Right atrium auricular region (tissue), 2 donors: ENCODE measurements around the gene PALLD. TPM values are rescaled to one million over a fixed set of nuclear protein-coding genes. Genes with fewer than 3 reads are reported as not detected.

Experiments used
- DNase-seq: peaks from one replicate; pipeline ENCODE4 v3.0.0-alpha.2; 2019; ENCODE audit warnings: low spot score
- H3K27ac ChIP-seq, 2 donors: fragments of 200-600 bp; sonication (generic); 1 replicate in 1 of 2; 2 replicates in 1 of 2; pipeline ENCODE4 v1.5.1; 2016 to 2019
- H3K27me3 ChIP-seq, 2 donors: fragments of 200-600 bp; sonication (generic); one replicate each; pipeline versions ENCODE4 v1.5.1 to v1.6.0; 2017 to 2019
- H3K36me3 ChIP-seq: fragments of 200-600 bp; sonication (generic); one replicate; pipeline ENCODE4 v1.5.1; 2016
- H3K4me1 ChIP-seq, 2 donors: fragments of 200-600 bp; sonication (generic); one replicate each; pipeline versions ENCODE4 v1.5.1 to v1.6.0; 2017 to 2019
- H3K4me3 ChIP-seq, 2 donors: fragments of 200-600 bp; sonication (generic); 1 replicate in 1 of 2; 2 replicates in 1 of 2; pipeline ENCODE4 v1.5.1; 2017 to 2019; ENCODE audit warnings: mild to moderate bottlenecking in 1 of 2, moderate library complexity in 1 of 2
- H3K9me3 ChIP-seq, 2 donors: fragments of 200-600 bp; sonication (generic); one replicate each; pipeline ENCODE4 v1.5.1; 2019
- CTCF ChIP-seq, 2 donors: fragments of 200-600 bp; sonication (generic); IDR thresholded peaks; one replicate each; pipeline ENCODE4 v1.5.1; 2019; ENCODE audit warnings: antibody characterized with exemption in 2 of 2
- total RNA-seq, 2 donors: library from RNA; depleted of rRNA; stranded (reverse); fragments of >200 nt; gene quantifications; one replicate each; pipeline ENCODE4 v1.1.0, GENCODE V29; 2016

The PALLD gene
- total RNA-seq, 2 donors from 2014 or later, result 764 to 782 TPM

GRCh38 chr4:168588916-168589531, 92.2 kb downstream of the PALLD start:
- no peak for DNase-seq
- TF ChIP-seq CTCF (IDR thresholded peaks at IDR 0.05), result no peak
- H3K27me3 ChIP-seq, result no peaks in the 10 kb centered on the region
- peaks cover 0 to 41% of the 10 kb centered on the region in 2 donors for H3K4me1 ChIP-seq
- peak overlapping the region in 1 of 2 donors; percentile 48 for H3K27ac ChIP-seq
- no peak overlapping the region for H3K4me3 ChIP-seq
- no peaks in the 10 kb centered on the region for H3K9me3 ChIP-seq
- no peaks in the 10 kb centered on the region for H3K36me3 ChIP-seq

GRCh38 chr4:168592676-168593075, 95.8 kb downstream of the PALLD start:
- Histone ChIP-seq H3K4me3 (no peak overlapping the region), H3K27me3 (no peaks in the 10 kb centered on the region), H3K4me1 (peaks cover 0 to 25% of the 10 kb centered on the region in 2 donors), H3K9me3 (no peaks in the 10 kb centered on the region), H3K36me3 (no peaks in the 10 kb centered on the region), H3K27ac (no peak overlapping the region)
- TF ChIP-seq CTCF (IDR thresholded peaks at IDR 0.05), result no peak
- DNase-seq, result no peak

GRCh38 chr4:168593399-168593798, 96.5 kb downstream of the PALLD start:
- Histone ChIP-seq H3K27ac (no peak overlapping the region), H3K4me3 (no peak overlapping the region), H3K4me1 (peaks cover 0 to 18% of the 10 kb centered on the region in 2 donors), H3K27me3 (no peaks in the 10 kb centered on the region), H3K9me3 (no peaks in the 10 kb centered on the region), H3K36me3 (no peaks in the 10 kb centered on the region)
- no peak for DNase-seq
- no peak for TF ChIP-seq CTCF (IDR thresholded peaks at IDR 0.05)

GRCh38 chr4:168594121-168594520, 97.3 kb downstream of the PALLD start:
- no peaks in the 10 kb centered on the region for H3K27me3 ChIP-seq
- H3K27ac ChIP-seq, result no peak overlapping the region
- no peaks in the 10 kb centered on the region for H3K36me3 ChIP-seq
- no peak overlapping the region for H3K4me3 ChIP-seq
- peaks cover 0 to 17% of the 10 kb centered on the region in 2 donors for H3K4me1 ChIP-seq
- H3K9me3 ChIP-seq, result no peaks in the 10 kb centered on the region
- TF ChIP-seq CTCF (IDR thresholded peaks at IDR 0.05), result no peak
- no peak for DNase-seq

- peaks cover 0 to 16% of the 10 kb centered on the region in 2 donors for H3K4me1 ChIP-seq
- no peaks in the 10 kb centered on the region for H3K27me3 ChIP-seq
- TF ChIP-seq CTCF (IDR thresholded peaks at IDR 0.05), result no peak
- H3K4me3 ChIP-seq, result no peak overlapping the region
- H3K27ac ChIP-seq, result peak overlapping the region in 1 of 2 donors; percentile 51
- H3K9me3 ChIP-seq, result no peaks in the 10 kb centered on the region
- H3K36me3 ChIP-seq, result no peaks in the 10 kb centered on the region
- no peak for DNase-seq
These were observed 101.3 kb downstream of the PALLD start for GRCh38 chr4:168598191-168598590.
